Neural crest cell (in vitro differentiated cells): ENCODE measurements around the gene NR2C2. TPM values are rescaled to one million over a fixed set of nuclear protein-coding genes. Genes with fewer than 3 reads are reported as not detected.

Source experiments
- DNase-seq: peaks from one replicate; pipeline ENCODE4 v3.0.0; 2021; ENCODE audit warnings: low read depth, mixed read lengths, low spot score
- H3K27ac Mint-ChIP-seq: one replicate; pipeline ENCODE4 v1.8.0; 2021; ENCODE audit warnings: mild to moderate bottlenecking, mixed read lengths; ENCODE audit not compliant: unreplicated experiment
- H3K27me3 Mint-ChIP-seq: 2 replicates; pipeline ENCODE4 v1.8.0; 2021; ENCODE audit warnings: low read depth, mild to moderate bottlenecking, mixed read lengths
- H3K36me3 Mint-ChIP-seq: 2 replicates; pipeline ENCODE4 v1.8.0; 2021; ENCODE audit warnings: low read depth, mild to moderate bottlenecking, mixed read lengths
- H3K4me1 Mint-ChIP-seq: 2 replicates; pipeline ENCODE4 v1.8.0; 2021; ENCODE audit warnings: mixed read lengths
- H3K4me3 Mint-ChIP-seq: one replicate; pipeline ENCODE4 v1.8.0; 2021; ENCODE audit warnings: mild to moderate bottlenecking, mixed read lengths
- H3K9me3 Mint-ChIP-seq: 2 replicates; pipeline ENCODE4 v1.8.0; 2021; ENCODE audit warnings: mixed read lengths
- total RNA-seq: library from RNA; stranded (reverse); gene quantifications from 2 replicates; pipeline ENCODE4 v1.2.1, GENCODE V29; 2021
- TF ChIP-seq, protein P1 (sequence below): fragments of 200-600 bp; sonication (generic); conservative IDR thresholded peaks from 2 replicates; pipeline ENCODE4 v1.5.0; 2021; ENCODE audit warnings: antibody characterized with exemption, mild to moderate bottlenecking

Gene NR2C2
- total RNA-seq, 1 donor from 2014 or later, result 34.4 TPM

DNA sequence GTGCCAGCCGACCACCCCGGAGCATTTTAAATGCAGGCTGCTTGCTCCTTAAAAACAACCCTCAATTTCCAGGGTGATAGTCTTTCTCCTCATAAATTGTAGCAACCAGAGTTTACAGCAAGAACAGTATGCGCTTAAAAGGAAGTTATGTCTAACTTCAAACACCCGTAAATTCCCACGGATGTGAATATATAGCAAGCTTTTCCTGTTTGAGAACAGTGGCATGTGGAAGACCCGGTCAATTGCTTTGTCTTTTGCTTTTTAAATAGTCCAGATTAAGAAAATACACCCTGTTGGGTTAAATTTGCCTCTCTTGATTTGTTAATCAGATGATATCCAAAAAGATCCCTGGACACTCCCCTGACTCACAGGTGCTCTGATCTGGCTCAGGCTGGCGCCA is 96.9 kb downstream of the NR2C2 start:
- Mint-ChIP-seq H3K27me3 (no peaks in the 10 kb centered on the region), H3K9me3 (no peaks in the 10 kb centered on the region), H3K36me3 (peaks cover 20% of the 10 kb centered on the region), H3K4me1 (peaks cover 4% of the 10 kb centered on the region), H3K27ac (no peak overlapping the region), H3K4me3 (no peak overlapping the region)
- TF ChIP-seq, protein P1, sequence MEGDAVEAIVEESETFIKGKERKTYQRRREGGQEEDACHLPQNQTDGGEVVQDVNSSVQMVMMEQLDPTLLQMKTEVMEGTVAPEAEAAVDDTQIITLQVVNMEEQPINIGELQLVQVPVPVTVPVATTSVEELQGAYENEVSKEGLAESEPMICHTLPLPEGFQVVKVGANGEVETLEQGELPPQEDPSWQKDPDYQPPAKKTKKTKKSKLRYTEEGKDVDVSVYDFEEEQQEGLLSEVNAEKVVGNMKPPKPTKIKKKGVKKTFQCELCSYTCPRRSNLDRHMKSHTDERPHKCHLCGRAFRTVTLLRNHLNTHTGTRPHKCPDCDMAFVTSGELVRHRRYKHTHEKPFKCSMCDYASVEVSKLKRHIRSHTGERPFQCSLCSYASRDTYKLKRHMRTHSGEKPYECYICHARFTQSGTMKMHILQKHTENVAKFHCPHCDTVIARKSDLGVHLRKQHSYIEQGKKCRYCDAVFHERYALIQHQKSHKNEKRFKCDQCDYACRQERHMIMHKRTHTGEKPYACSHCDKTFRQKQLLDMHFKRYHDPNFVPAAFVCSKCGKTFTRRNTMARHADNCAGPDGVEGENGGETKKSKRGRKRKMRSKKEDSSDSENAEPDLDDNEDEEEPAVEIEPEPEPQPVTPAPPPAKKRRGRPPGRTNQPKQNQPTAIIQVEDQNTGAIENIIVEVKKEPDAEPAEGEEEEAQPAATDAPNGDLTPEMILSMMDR, result no peak
- no peak for DNase-seq

DNA sequence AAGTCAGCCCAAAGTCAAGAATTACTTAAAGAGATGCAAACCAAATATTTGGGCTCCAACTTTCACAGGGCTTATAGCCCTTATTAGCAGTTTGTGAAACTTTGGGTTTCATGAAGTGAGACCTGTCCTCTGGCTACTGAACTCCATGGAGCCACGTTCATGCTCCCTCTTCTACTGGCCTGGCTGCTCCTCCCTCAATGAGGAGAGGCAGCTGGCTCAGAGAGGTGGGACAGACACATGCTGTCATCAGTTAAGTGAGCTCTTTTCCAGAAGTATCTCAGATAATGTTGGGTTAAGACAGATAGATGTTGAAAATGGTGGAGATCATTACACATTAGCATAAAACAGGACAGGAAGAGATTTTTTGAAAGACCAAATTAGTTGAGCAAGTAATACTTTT is 98.3 kb downstream of the NR2C2 start:
- no peak for DNase-seq
- TF ChIP-seq, protein P1, result no peak
- Mint-ChIP-seq H3K4me3 (no peak overlapping the region), H3K27me3 (no peaks in the 10 kb centered on the region), H3K4me1 (peaks cover 4% of the 10 kb centered on the region), H3K27ac (no peak overlapping the region), H3K36me3 (peaks cover 20% of the 10 kb centered on the region), H3K9me3 (no peaks in the 10 kb centered on the region)

DNA sequence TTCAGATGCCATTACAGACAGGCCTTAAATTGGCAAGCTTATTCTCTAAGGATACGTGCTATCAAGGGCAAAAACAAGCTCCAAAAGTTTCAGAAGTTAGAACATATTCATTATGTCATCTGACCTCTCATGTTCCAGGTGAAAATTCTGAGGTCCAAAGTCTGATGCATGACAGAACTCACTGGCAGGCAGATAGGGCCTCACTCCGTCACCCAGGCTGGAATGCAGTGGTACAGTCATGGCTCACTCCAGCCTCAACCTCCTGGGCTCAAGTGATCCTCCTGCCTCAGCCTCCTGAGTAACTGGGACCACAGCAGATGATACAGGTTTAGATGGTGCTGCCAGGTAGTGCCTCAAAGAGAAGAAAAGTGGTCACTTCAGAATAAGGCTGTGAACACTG is 102.2 kb downstream of the NR2C2 start:
- H3K27ac Mint-ChIP-seq, result no peak overlapping the region
- H3K9me3 Mint-ChIP-seq, result no peaks in the 10 kb centered on the region
- TF ChIP-seq, protein P1, result no peak
- no peaks in the 10 kb centered on the region for H3K27me3 Mint-ChIP-seq
- peaks cover 16% of the 10 kb centered on the region for H3K36me3 Mint-ChIP-seq
- no peak overlapping the region for H3K4me3 Mint-ChIP-seq
- DNase-seq, result no peak
- H3K4me1 Mint-ChIP-seq, result peaks cover 26% of the 10 kb centered on the region

DNA sequence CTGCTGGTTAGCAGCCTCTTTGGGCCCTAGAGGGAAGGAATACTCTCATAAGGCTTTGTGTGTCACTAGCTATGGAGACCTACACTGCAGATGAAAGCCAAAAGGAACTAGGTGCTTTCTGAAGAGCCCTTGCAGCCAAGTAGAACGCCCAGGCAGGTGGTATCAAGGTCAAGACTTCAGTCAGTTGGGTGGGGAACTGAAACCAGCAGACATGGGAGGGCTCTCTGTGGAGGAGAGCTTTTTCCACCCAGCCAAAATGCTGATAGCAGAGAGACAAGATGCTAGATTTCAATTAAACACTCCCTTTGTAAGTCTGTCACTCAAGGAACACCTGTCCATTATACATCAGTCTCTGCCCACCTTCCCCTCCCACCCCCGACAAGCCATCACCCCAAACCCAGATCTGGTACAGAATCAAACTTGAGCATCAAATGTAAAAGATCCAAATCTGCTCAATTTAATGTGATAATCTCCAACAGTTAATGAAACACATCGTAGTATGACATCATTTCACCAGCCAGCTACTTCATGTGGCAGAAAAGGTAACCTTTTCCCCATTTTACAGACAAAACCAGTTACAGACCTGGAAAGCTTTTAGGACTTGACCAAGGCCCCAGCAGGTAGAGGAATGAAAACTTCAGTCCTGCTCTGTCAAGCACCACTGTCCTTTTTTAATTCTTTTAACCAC is 103.2 kb downstream of the NR2C2 start:
- TF ChIP-seq, protein P1, result no peak
- Mint-ChIP-seq H3K27me3 (no peaks in the 10 kb centered on the region), H3K36me3 (peaks cover 22% of the 10 kb centered on the region), H3K9me3 (peaks cover 2% of the 10 kb centered on the region), H3K27ac (no peak overlapping the region), H3K4me3 (no peak overlapping the region), H3K4me1 (peaks cover 30% of the 10 kb centered on the region)
- no peak for DNase-seq

DNA sequence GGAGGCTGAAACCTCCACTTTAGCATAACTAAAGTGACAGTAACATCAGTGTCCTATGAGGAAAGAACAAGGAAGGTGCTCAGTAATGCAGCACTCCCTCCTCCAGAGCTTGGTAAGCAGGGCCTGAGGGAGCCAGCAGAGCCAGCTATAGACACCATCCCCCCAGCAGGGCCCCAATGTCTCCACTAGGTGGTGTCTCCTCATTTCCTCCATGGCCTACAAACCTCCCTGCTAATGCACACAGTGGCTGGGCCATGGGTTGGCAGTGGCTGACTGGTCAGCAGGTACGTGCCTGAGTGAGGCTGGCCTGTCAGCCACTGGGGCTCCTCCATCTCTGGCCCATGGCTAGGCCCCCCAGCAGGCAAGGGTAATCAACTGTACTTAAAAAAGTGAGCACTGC is 104.1 kb downstream of the NR2C2 start:
- no peak overlapping the region for H3K4me3 Mint-ChIP-seq
- no peaks in the 10 kb centered on the region for H3K27me3 Mint-ChIP-seq
- peaks cover 30% of the 10 kb centered on the region for H3K4me1 Mint-ChIP-seq
- peak; percentile 46 for DNase-seq
- H3K36me3 Mint-ChIP-seq, result peaks cover 17% of the 10 kb centered on the region
- peaks cover 2% of the 10 kb centered on the region for H3K9me3 Mint-ChIP-seq
- TF ChIP-seq, protein P1, result peak; percentile 65
- H3K27ac Mint-ChIP-seq, result no peak overlapping the region
